Endothelial cell (in vitro differentiated cells): Measurements from ENCODE around the gene CRTC2. TPM values are rescaled to one million over a fixed set of nuclear protein-coding genes. Genes with fewer than 3 reads are reported as not detected.

Source experiments
- DNase-seq: peaks from one replicate; pipeline ENCODE4 v3.0.0; 2021; ENCODE audit warnings: low spot score
- H3K27ac Mint-ChIP-seq: one replicate; pipeline ENCODE4 v1.8.0; 2021; ENCODE audit warnings: mixed read lengths, inconsistent platforms; ENCODE audit not compliant: unreplicated experiment
- H3K27me3 Mint-ChIP-seq: one replicate; pipeline ENCODE4 v1.8.0; 2021; ENCODE audit warnings: mild to moderate bottlenecking, moderate library complexity, mixed read lengths, inconsistent platforms; ENCODE audit not compliant: unreplicated experiment
- H3K36me3 Mint-ChIP-seq: one replicate; pipeline ENCODE4 v1.8.0; 2021; ENCODE audit warnings: mild to moderate bottlenecking, low read depth, mixed read lengths, inconsistent platforms; ENCODE audit not compliant: unreplicated experiment
- H3K4me1 Mint-ChIP-seq: one replicate; pipeline ENCODE4 v1.8.0; 2021; ENCODE audit warnings: mild to moderate bottlenecking, mixed read lengths, inconsistent platforms; ENCODE audit not compliant: unreplicated experiment
- H3K4me3 Mint-ChIP-seq: one replicate; pipeline ENCODE4 v1.8.0; 2021; ENCODE audit warnings: mild to moderate bottlenecking, mixed read lengths, inconsistent platforms; ENCODE audit not compliant: unreplicated experiment
- H3K9me3 Mint-ChIP-seq: one replicate; pipeline ENCODE4 v1.8.0; 2021; ENCODE audit warnings: mixed read lengths, inconsistent platforms; ENCODE audit not compliant: unreplicated experiment
- CTCF ChIP-seq: fragments of 200-600 bp; sonication (generic); IDR thresholded peaks from one replicate; pipeline ENCODE4 v1.5.0; 2021; ENCODE audit warnings: antibody characterized with exemption; ENCODE audit not compliant: unreplicated experiment
- total RNA-seq: library from RNA; stranded (reverse); fragmentation: NEBNext Ultra II Directional; extraction: Animal tissue kit (Norgen Biotek cat#: 25700); gene quantifications from one replicate; pipeline ENCODE4 v1.2.1, GENCODE V29; 2021; ENCODE audit not compliant: unreplicated experiment

Gene CRTC2
- total RNA-seq, 1 donor from 2014 or later = 69.9 TPM

- no peak for TF ChIP-seq CTCF
- H3K4me3 Mint-ChIP-seq = peak within 1 kb of the TSS; percentile 90
- peak within 1 kb of the TSS; percentile 76 for H3K27ac Mint-ChIP-seq
- H3K36me3 Mint-ChIP-seq = peaks cover 4% of the 10 kb centered on the region
- peaks cover 50% of the 10 kb centered on the region for H3K4me1 Mint-ChIP-seq
- peaks cover 12% of the 10 kb centered on the region for H3K27me3 Mint-ChIP-seq
- no peaks in the 10 kb centered on the region for H3K9me3 Mint-ChIP-seq
- peak; percentile 85 for DNase-seq
Measured at GRCh38 chr1:153967107-153967999, 8.9 kb upstream of the CRTC2 start, which contains the start of gene CREB3L4. Gene CREB3L4, plus strand, starts transcription at chr1:153967902. Its CDS starts 624 bp downstream, at chr1:153968526.

- Mint-ChIP-seq H3K9me3 (no peaks in the 10 kb centered on the region), H3K36me3 (peaks cover 15% of the 10 kb centered on the region), H3K27ac (peak overlapping the region; percentile 100), H3K4me3 (peak overlapping the region; percentile 96), H3K4me1 (peaks cover 66% of the 10 kb centered on the region), H3K27me3 (peaks cover 17% of the 10 kb centered on the region)
- DNase-seq = peak; percentile 57
- TF ChIP-seq CTCF = no peak
Measured at GRCh38 chr1:153963850-153964331, 5.5 kb upstream of the CRTC2 start.

- Mint-ChIP-seq H3K27me3 (peaks cover 17% of the 10 kb centered on the region), H3K4me3 (peak within 1 kb of the TSS; percentile 96), H3K27ac (peak within 1 kb of the TSS; percentile 100), H3K9me3 (no peaks in the 10 kb centered on the region), H3K36me3 (peaks cover 15% of the 10 kb centered on the region), H3K4me1 (peaks cover 63% of the 10 kb centered on the region)
- TF ChIP-seq CTCF = no peak
- DNase-seq = peak; percentile 96
Measured at GRCh38 chr1:153963030-153963849, 4.8 kb upstream of the CRTC2 start, which contains the start of gene SLC39A1. Gene SLC39A1, minus strand, starts transcription at chr1:153963537. Its CDS starts 822 bp downstream, at chr1:153962715.

GRCh38 chr1:153962088-153963029, 3.9 kb upstream of the CRTC2 start:
- no peak for TF ChIP-seq CTCF
- Mint-ChIP-seq H3K27ac (peak overlapping the region; percentile 100), H3K27me3 (peaks cover 17% of the 10 kb centered on the region), H3K9me3 (no peaks in the 10 kb centered on the region), H3K4me3 (peak overlapping the region; percentile 96), H3K4me1 (peaks cover 65% of the 10 kb centered on the region), H3K36me3 (peaks cover 15% of the 10 kb centered on the region)
- no peak for DNase-seq
